Activated CD4-positive, alpha-beta memory T cell treated with anti-CD3 and anti-CD28 coated beads for 36 hours (primary cell): Measurements from ENCODE around the gene CLEC2L. TPM values are rescaled to one million over a fixed set of nuclear protein-coding genes. Genes with fewer than 3 reads are reported as not detected.

Source experiments
- CTCF ChIA-PET: fragments of 350-600 bp; sonication (Branson Sonifier 250); formaldehyde crosslinking; loops from one replicate; lab custom pipeline; 2021; ENCODE audit warnings: antibody characterized with exemption, inconsistent platforms; lab: Charles Lee
- POLR2A ChIA-PET: fragments of 350-600 bp; sonication (Branson Sonifier 250); formaldehyde crosslinking; loops from one replicate; lab custom pipeline; 2021; ENCODE audit warnings: antibody characterized with exemption; lab: Charles Lee
- DNase-seq: peaks from one replicate; pipeline ENCODE4 v3.0.0-alpha.2; 2020
- H3K27ac Mint-ChIP-seq: one replicate; pipeline ENCODE4 v1.8.0; 2021; ENCODE audit warnings: mixed read lengths
- H3K27me3 Mint-ChIP-seq: one replicate; pipeline ENCODE4 v1.8.0; 2021; ENCODE audit warnings: mixed read lengths
- H3K36me3 Mint-ChIP-seq: one replicate; pipeline ENCODE4 v1.8.0; 2021; ENCODE audit warnings: mixed read lengths
- H3K4me1 Mint-ChIP-seq: one replicate; pipeline ENCODE4 v1.8.0; 2021; ENCODE audit warnings: low read depth, mixed read lengths
- H3K4me3 Mint-ChIP-seq: one replicate; pipeline ENCODE4 v1.8.0; 2021; ENCODE audit warnings: mild to moderate bottlenecking, mixed read lengths
- H3K9me3 Mint-ChIP-seq: one replicate; pipeline ENCODE4 v1.8.0; 2021; ENCODE audit warnings: mixed read lengths
- intact Hi-C: fragments of 100-400 bp; cut with micrococcal nuclease; formaldehyde crosslinking; loops from one replicate; pipeline ENCODE4 v1.15.1; 2023
- total RNA-seq, 2 experiments: library from RNA; stranded (reverse); gene quantifications; one replicate each; pipeline ENCODE4 v1.2.3, GENCODE V29; 2021

Gene CLEC2L
- total RNA-seq, 2 experiments from 2014 or later = not detected

- intact Hi-C loops = no loop called here
- peaks cover 16% of the 10 kb centered on the region for H3K9me3 Mint-ChIP-seq
- H3K4me1 Mint-ChIP-seq = peaks cover 7% of the 10 kb centered on the region
- DNase-seq = peak; percentile 38
- H3K27me3 Mint-ChIP-seq = peaks cover 3% of the 10 kb centered on the region
- no peak overlapping the region for H3K4me3 Mint-ChIP-seq
- no peak overlapping the region for H3K27ac Mint-ChIP-seq
- CTCF ChIA-PET = interaction anchor here (1.2 kb wide), 1 partner anchor 152 kb away, joined by 3 read pairs; no protein-coding TSS in a partner anchor
- no peaks in the 10 kb centered on the region for H3K36me3 Mint-ChIP-seq
- POLR2A ChIA-PET = no interaction called here
Measured at GRCh38 chr7:139494835-139495579, 28.5 kb upstream of the CLEC2L start.

- H3K27me3 Mint-ChIP-seq = peaks cover 3% of the 10 kb centered on the region
- intact Hi-C loops = no loop called here
- ChIA-PET POLR2A (no interaction called here), CTCF (interaction anchor here (1.2 kb wide), 1 partner anchor 151 kb away, joined by 3 read pairs; no protein-coding TSS in a partner anchor)
- H3K4me3 Mint-ChIP-seq = no peak overlapping the region
- no peak for DNase-seq
- peaks cover 16% of the 10 kb centered on the region for H3K9me3 Mint-ChIP-seq
- no peak overlapping the region for H3K27ac Mint-ChIP-seq
- H3K4me1 Mint-ChIP-seq = peaks cover 8% of the 10 kb centered on the region
- H3K36me3 Mint-ChIP-seq = no peaks in the 10 kb centered on the region
Measured at GRCh38 chr7:139495580-139496125, 27.8 kb upstream of the CLEC2L start.

DNA sequence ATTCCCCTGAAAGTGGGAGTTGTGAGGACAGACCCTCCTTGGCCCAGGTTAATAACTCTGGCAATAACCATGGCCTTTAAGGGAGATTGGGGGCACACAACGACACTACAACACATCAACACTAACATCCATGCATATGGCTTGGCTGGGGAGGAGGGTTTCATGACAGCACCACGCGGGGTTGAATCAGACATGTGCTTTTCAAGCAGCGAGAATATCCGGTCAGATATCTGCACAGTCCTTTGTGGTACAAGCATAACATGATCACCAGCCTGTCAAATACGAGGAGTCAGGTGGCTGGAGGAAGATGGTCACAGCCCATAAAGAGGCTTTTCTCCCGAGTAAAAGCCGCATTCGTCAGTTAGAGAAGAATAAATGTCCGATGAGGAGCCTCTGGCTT is 27.0 kb upstream of the CLEC2L start:
- Mint-ChIP-seq H3K36me3 (no peaks in the 10 kb centered on the region), H3K27me3 (peaks cover 3% of the 10 kb centered on the region), H3K27ac (no peak overlapping the region), H3K9me3 (peaks cover 14% of the 10 kb centered on the region), H3K4me1 (peaks cover 8% of the 10 kb centered on the region), H3K4me3 (no peak overlapping the region)
- no peak for DNase-seq
- POLR2A ChIA-PET = no interaction called here
- CTCF ChIA-PET = no interaction called here
- intact Hi-C loops = no loop called here

- H3K27ac Mint-ChIP-seq = no peak overlapping the region
- no peak for DNase-seq
- intact Hi-C loops = loop anchor here (1.0 to 2.0 kb wide), 2 partner anchors 120 to 504 kb away; no protein-coding TSS in a partner anchor
- H3K27me3 Mint-ChIP-seq = peaks cover 3% of the 10 kb centered on the region
- H3K4me3 Mint-ChIP-seq = no peak overlapping the region
- CTCF ChIA-PET = interaction anchor here (0.6 to 4.1 kb wide), 11 partner anchors 8 to 510 kb away, joined by 3 to 17 read pairs (median 8); no protein-coding TSS in a partner anchor
- H3K9me3 Mint-ChIP-seq = no peaks in the 10 kb centered on the region
- H3K4me1 Mint-ChIP-seq = peaks cover 2% of the 10 kb centered on the region
- POLR2A ChIA-PET = no interaction called here
- no peaks in the 10 kb centered on the region for H3K36me3 Mint-ChIP-seq
Measured at GRCh38 chr7:139500770-139501138, 22.7 kb upstream of the CLEC2L start.

GRCh38 chr7:139502226-139502625 is 21.3 kb upstream of the CLEC2L start:
- POLR2A ChIA-PET = no interaction called here
- Mint-ChIP-seq H3K27ac (no peak overlapping the region), H3K9me3 (no peaks in the 10 kb centered on the region), H3K4me1 (peaks cover 2% of the 10 kb centered on the region), H3K4me3 (no peak overlapping the region), H3K36me3 (no peaks in the 10 kb centered on the region), H3K27me3 (no peaks in the 10 kb centered on the region)
- CTCF ChIA-PET = interaction anchor here (0.6 to 2.3 kb wide), 3 partner anchors 100 to 500 kb away, joined by 3 to 9 read pairs (median 3); no protein-coding TSS in a partner anchor
- no peak for DNase-seq
- intact Hi-C loops = no loop called here

DNA sequence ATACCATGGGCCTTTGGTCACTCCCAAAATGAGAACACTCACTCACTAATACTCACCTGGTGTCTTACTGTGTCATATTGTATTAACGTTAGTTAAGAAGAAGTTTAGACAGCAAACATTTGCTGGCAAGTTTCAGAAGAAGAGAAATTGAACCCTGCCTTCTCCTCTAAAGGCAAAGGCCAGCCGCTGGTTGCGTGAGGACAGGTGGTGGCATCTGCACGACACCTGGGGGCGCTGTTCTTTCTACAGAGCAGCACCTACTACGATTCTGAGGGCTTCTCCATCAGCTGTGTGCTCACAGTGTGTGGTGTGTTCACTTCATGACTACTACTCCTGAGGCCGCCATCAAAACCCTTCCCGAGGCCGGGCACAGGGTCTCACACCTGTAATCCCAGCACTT is 17.9 kb upstream of the CLEC2L start:
- H3K27me3 Mint-ChIP-seq = no peaks in the 10 kb centered on the region
- no peaks in the 10 kb centered on the region for H3K36me3 Mint-ChIP-seq
- no peaks in the 10 kb centered on the region for H3K4me1 Mint-ChIP-seq
- POLR2A ChIA-PET = no interaction called here
- H3K27ac Mint-ChIP-seq = no peak overlapping the region
- no peaks in the 10 kb centered on the region for H3K9me3 Mint-ChIP-seq
- CTCF ChIA-PET = no interaction called here
- H3K4me3 Mint-ChIP-seq = no peak overlapping the region
- intact Hi-C loops = no loop called here
- peak; percentile 43 for DNase-seq

GRCh38 chr7:139509535-139509934 is 13.9 kb upstream of the CLEC2L start:
- Mint-ChIP-seq H3K27me3 (no peaks in the 10 kb centered on the region), H3K4me3 (no peak overlapping the region), H3K4me1 (no peaks in the 10 kb centered on the region), H3K27ac (no peak overlapping the region), H3K9me3 (no peaks in the 10 kb centered on the region), H3K36me3 (no peaks in the 10 kb centered on the region)
- intact Hi-C loops = no loop called here
- DNase-seq = no peak
- POLR2A ChIA-PET = no interaction called here
- CTCF ChIA-PET = interaction anchor here (0.6 to 1.4 kb wide), 3 partner anchors 9 to 14 kb away, joined by 3 to 10 read pairs (median 3); partner anchors contain the start of gene CLEC2L

GRCh38 chr7:139511315-139511714 is 12.2 kb upstream of the CLEC2L start:
- H3K9me3 Mint-ChIP-seq = no peaks in the 10 kb centered on the region
- ChIA-PET CTCF (no interaction called here), POLR2A (no interaction called here)
- H3K27me3 Mint-ChIP-seq = no peaks in the 10 kb centered on the region
- no peak overlapping the region for H3K4me3 Mint-ChIP-seq
- DNase-seq = no peak
- intact Hi-C loops = no loop called here
- H3K27ac Mint-ChIP-seq = no peak overlapping the region
- H3K36me3 Mint-ChIP-seq = no peaks in the 10 kb centered on the region
- H3K4me1 Mint-ChIP-seq = no peaks in the 10 kb centered on the region

DNA sequence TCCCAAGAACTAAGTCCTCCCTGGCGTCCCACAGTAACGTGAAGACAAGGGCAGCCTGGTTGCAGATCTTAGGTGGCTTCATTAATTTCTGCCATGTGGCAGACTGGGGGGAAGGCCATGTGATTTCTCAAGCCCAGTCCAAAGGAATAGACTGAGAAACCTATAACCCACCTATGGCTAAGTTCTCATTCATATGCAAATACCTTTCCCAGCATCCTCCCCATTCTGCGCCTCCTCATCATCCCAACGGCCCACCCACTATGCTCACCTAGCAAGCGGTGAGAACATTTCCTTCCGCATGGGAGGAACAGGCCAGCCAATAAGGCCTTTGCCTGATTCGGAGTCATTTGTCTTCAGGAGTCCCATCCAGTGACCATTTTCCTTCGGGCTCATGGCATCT is 8.2 kb upstream of the CLEC2L start:
- H3K9me3 Mint-ChIP-seq = no peaks in the 10 kb centered on the region

GRCh38 chr7:139521439-139521838 is 2.0 kb upstream of the CLEC2L start:
- intact Hi-C loops = no loop called here
- POLR2A ChIA-PET = no interaction called here
- CTCF ChIA-PET = no interaction called here
- no peak for DNase-seq
- Mint-ChIP-seq H3K36me3 (no peaks in the 10 kb centered on the region), H3K27ac (no peak overlapping the region), H3K4me1 (peaks cover 7% of the 10 kb centered on the region), H3K27me3 (peaks cover 37% of the 10 kb centered on the region), H3K4me3 (no peak overlapping the region), H3K9me3 (no peaks in the 10 kb centered on the region)

More for the DNA sequence above, 8.2 kb upstream of the CLEC2L start:
- Mint-ChIP-seq H3K4me1 (no peaks in the 10 kb centered on the region), H3K27me3 (no peaks in the 10 kb centered on the region), H3K36me3 (no peaks in the 10 kb centered on the region), H3K4me3 (no peak overlapping the region), H3K27ac (no peak overlapping the region)
- CTCF ChIA-PET = interaction anchor here (0.9 kb wide), 1 partner anchor 68 kb away, joined by 3 read pairs; no protein-coding TSS in a partner anchor
- intact Hi-C loops = no loop called here
- DNase-seq = no peak
- POLR2A ChIA-PET = no interaction called here

GRCh38 chr7:139522830-139523198 is 671 bp upstream of the CLEC2L start:
- Mint-ChIP-seq H3K36me3 (no peaks in the 10 kb centered on the region), H3K4me3 (no peak overlapping the region), H3K4me1 (peaks cover 14% of the 10 kb centered on the region), H3K9me3 (no peaks in the 10 kb centered on the region), H3K27ac (no peak overlapping the region), H3K27me3 (peaks cover 37% of the 10 kb centered on the region)
- CTCF ChIA-PET = interaction anchor here (1.2 kb wide), 1 partner anchor 13 kb away, joined by 3 read pairs; no protein-coding TSS in a partner anchor
- no peak for DNase-seq
- POLR2A ChIA-PET = no interaction called here
- intact Hi-C loops = no loop called here

DNA sequence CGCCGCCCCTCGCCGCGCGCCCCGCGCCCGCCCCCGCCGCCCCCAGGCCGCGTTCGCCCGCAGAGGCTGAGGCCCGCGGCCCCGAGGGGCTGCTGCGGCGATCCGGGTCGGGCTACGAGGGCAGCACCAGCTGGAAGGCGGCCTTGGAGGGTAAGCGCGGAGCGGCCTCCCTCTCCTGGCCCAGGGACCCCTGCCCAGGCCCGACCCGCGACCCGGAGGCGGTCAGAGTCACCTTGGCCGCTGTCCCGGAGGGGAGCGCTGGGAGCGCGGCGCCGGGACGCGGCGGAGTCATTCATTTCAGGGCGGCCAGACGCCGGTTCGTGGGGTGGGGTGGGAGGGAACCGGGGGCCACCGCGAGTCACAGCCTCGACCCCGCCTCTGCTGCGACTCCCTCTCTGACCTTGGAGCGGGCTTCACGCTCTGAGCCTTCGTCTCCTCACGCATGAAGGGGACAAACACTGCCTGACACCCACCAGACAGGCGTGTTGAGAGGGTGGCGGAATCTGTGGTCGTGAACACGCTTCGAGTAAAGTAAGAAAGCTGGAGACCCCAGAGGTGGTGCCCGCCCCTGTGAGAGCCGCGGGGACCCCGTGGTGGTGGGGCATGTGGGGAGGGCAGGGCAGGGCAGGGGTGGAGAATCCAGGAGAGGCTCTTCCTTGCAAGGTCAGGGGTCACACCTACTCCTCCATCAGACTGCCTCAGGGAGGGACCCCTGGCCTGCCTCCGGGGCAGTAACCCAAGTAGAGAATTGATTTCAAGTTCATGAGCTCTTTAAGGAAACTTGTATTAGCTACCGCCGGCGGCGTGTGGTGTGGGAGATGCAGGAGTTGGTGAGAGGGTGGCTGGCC is 707 bp downstream of the CLEC2L start:
- Mint-ChIP-seq H3K36me3 (no peaks in the 10 kb centered on the region), H3K4me1 (peaks cover 14% of the 10 kb centered on the region), H3K27ac (no peak overlapping the region), H3K9me3 (no peaks in the 10 kb centered on the region), H3K27me3 (peaks cover 37% of the 10 kb centered on the region), H3K4me3 (no peak overlapping the region)
- no peak for DNase-seq
- intact Hi-C loops = no loop called here
- ChIA-PET POLR2A (no interaction called here), CTCF (interaction anchor here (1.2 kb wide), 1 partner anchor 15 kb away, joined by 3 read pairs; no protein-coding TSS in a partner anchor)
